ENCODE results near the gene PIK3AP1.
"Not testable (repeated sequence)": the region's sequence is repeated elsewhere in the genome, so short reads cannot be mapped to it uniquely, and the experiment has no call there.

Gene PIK3AP1, protein sequence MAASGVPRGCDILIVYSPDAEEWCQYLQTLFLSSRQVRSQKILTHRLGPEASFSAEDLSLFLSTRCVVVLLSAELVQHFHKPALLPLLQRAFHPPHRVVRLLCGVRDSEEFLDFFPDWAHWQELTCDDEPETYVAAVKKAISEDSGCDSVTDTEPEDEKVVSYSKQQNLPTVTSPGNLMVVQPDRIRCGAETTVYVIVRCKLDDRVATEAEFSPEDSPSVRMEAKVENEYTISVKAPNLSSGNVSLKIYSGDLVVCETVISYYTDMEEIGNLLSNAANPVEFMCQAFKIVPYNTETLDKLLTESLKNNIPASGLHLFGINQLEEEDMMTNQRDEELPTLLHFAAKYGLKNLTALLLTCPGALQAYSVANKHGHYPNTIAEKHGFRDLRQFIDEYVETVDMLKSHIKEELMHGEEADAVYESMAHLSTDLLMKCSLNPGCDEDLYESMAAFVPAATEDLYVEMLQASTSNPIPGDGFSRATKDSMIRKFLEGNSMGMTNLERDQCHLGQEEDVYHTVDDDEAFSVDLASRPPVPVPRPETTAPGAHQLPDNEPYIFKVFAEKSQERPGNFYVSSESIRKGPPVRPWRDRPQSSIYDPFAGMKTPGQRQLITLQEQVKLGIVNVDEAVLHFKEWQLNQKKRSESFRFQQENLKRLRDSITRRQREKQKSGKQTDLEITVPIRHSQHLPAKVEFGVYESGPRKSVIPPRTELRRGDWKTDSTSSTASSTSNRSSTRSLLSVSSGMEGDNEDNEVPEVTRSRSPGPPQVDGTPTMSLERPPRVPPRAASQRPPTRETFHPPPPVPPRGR

GRCh38 chr10:96720422-96721206 lies at the start of gene PIK3AP1:
Gene PIK3AP1, minus strand, starts transcription at chr10:96720514. Its CDS starts 120 bp downstream, at chr10:96720394.
- Histone ChIP-seq H3K4me3 (peak within 1 kb of the TSS; percentile 50), H3K4me1 (peaks cover 15% of the 10 kb centered on the region), H3K36me3 (replicated peaks) (no peaks in the 10 kb centered on the region), H3K27me3 (ENCODE audit: low read depth) (no peaks in the 10 kb centered on the region), H3K9me3 (no peaks in the 10 kb centered on the region)
- peak; percentile 42 to 79 for DNase-seq (ENCODE audit: low spot score in 2 of 2)
- in situ Hi-C loops (cut with MboI; ENCODE audit: low sequenced_read_pairs) = no loop called here

DNA sequence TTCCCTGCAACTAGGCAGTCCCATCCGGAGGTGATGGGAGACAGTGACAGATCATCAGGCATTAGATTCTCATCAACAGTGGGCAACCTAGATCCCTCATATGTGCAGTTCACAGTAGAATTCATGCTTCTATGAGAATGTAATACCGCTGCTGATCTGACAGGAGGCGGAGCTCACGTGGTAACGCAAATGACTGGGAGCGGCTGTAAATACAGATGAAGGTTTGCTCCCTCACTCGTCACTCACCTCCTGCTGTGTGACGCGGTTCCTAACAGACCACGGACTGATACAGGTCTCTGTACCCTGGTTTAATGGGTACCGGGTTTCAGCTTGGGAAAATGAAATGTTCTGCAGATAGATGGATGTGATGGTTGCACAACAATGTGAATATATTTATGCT lies 47.8 kb upstream of the PIK3AP1 start:
- Histone ChIP-seq H3K9me3 (peaks cover 7% of the 10 kb centered on the region; the same call in 1 of the 2 replicates), H3K36me3 (replicated peaks) (no peaks in the 10 kb centered on the region), H3K4me1 (no peaks in the 10 kb centered on the region), H3K4me3 (no peak overlapping the region), H3K27me3 (ENCODE audit: low read depth) (no peaks in the 10 kb centered on the region)
- DNase-seq (ENCODE audit: low spot score in 2 of 2) = no peak
- in situ Hi-C loops (cut with MboI; ENCODE audit: low sequenced_read_pairs) = no loop called here

DNA sequence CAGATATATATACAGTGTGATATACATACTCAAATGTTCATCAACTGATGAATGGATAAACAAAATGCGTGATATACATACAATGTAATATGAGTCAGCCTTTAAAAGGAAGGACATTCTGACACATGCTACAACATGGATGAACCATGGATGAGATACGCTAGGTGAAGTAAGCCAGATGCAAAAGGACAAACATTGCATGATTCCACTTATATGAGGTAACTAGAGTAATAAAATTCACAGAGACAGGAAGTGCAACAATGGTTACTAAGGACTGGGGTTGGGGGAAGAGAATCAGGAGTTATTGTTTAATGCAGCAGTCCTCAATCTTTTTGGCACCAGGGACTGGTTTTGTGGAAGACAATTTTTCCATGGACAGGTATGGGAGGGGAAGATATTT lies 47.3 kb upstream of the PIK3AP1 start:
- H3K27me3 ChIP-seq (ENCODE audit: low read depth) = no peaks in the 10 kb centered on the region
- H3K4me3 ChIP-seq = no peak overlapping the region
- no peaks in the 10 kb centered on the region for H3K36me3 ChIP-seq (replicated peaks)
- peaks cover 5% of the 10 kb centered on the region; the same call in 1 of the 2 replicates for H3K9me3 ChIP-seq
- in situ Hi-C loops (cut with MboI; ENCODE audit: low sequenced_read_pairs) = no loop called here
- no peaks in the 10 kb centered on the region for H3K4me1 ChIP-seq
- no peak for DNase-seq (ENCODE audit: low spot score in 2 of 2)

DNA sequence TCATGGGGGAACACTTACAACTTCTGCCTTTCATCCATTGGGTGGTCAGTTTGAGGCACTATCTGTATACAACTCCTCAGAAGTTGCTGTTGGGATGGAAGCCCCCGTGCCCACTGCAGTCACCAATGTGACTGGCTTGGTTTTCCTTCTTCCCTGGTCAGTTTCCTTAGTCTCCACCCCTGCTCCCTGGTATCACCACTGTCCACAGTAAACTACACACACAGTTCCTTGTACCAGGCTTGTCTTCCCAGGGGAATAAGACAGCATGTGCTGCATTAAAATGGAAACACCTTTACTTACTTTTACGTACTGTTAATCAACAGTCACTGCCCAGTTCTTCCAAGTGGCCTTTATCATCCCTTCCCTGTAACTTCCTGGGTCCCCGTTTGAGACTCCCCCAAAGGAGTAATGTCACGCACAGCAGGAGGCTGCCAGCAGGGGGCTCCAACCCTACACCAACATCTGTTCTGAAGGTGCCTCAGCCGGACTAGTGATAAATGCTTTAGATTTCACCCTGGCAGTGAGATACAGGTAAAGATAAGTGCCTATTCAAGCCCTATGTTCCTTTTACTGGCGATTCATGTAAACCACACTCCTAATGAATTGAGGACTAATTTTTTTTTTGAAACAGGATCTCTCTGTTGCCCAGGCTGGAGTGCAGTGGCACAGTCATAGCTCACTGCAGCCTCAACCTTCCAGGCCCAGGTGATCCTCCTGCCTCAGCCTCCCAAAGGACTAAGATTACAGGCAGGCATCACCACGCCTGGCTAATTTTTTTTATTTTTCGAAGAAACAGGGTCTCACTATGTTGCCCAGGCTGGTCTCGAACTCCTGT lies 45.3 kb upstream of the PIK3AP1 start:
- no peaks in the 10 kb centered on the region for H3K27me3 ChIP-seq (ENCODE audit: low read depth)
- in situ Hi-C loops (cut with MboI; ENCODE audit: low sequenced_read_pairs) = no loop called here

GRCh38 chr10:96764425-96765060 lies 44.2 kb upstream of the PIK3AP1 start:
- no peaks in the 10 kb centered on the region for H3K27me3 ChIP-seq (ENCODE audit: low read depth)
- H3K4me3 ChIP-seq = no peak overlapping the region
- H3K9me3 ChIP-seq = no peaks in the 10 kb centered on the region
- no peaks in the 10 kb centered on the region for H3K4me1 ChIP-seq
- in situ Hi-C loops (cut with MboI; ENCODE audit: low sequenced_read_pairs) = no loop called here
- H3K36me3 ChIP-seq (replicated peaks) = no peaks in the 10 kb centered on the region
- DNase-seq (ENCODE audit: low spot score in 2 of 2) = no peak

More for the DNA sequence above, 45.3 kb upstream of the PIK3AP1 start:
- Histone ChIP-seq H3K9me3 (no peaks in the 10 kb centered on the region), H3K36me3 (replicated peaks) (no peaks in the 10 kb centered on the region), H3K4me3 (no peak overlapping the region), H3K4me1 (no peaks in the 10 kb centered on the region)
- DNase-seq (ENCODE audit: low spot score in 2 of 2) = peak; percentile 19 to 83

- Histone ChIP-seq H3K4me3 (no peak overlapping the region), H3K4me1 (no peaks in the 10 kb centered on the region), H3K9me3 (no peaks in the 10 kb centered on the region), H3K36me3 (replicated peaks) (no peaks in the 10 kb centered on the region), H3K27me3 (ENCODE audit: low read depth) (no peaks in the 10 kb centered on the region)
- in situ Hi-C loops (cut with MboI; ENCODE audit: low sequenced_read_pairs) = no loop called here
- DNase-seq (ENCODE audit: low spot score in 2 of 2) = no peak
Observed at GRCh38 chr10:96758423-96758822, 38.1 kb upstream of the PIK3AP1 start.

GRCh38 chr10:96756111-96756903 lies 36.0 kb upstream of the PIK3AP1 start:
- DNase-seq (ENCODE audit: low spot score in 2 of 2) = no peak
- Histone ChIP-seq H3K9me3 (no peaks in the 10 kb centered on the region), H3K27me3 (ENCODE audit: low read depth) (no peaks in the 10 kb centered on the region), H3K4me3 (no peak overlapping the region), H3K36me3 (replicated peaks) (no peaks in the 10 kb centered on the region), H3K4me1 (peaks cover 11% of the 10 kb centered on the region)
- in situ Hi-C loops (cut with MboI; ENCODE audit: low sequenced_read_pairs) = no loop called here

GRCh38 chr10:96753956-96754355 lies 33.6 kb upstream of the PIK3AP1 start:
- no peaks in the 10 kb centered on the region for H3K9me3 ChIP-seq
- DNase-seq (ENCODE audit: low spot score in 2 of 2) = no peak
- H3K36me3 ChIP-seq (replicated peaks) = no peaks in the 10 kb centered on the region
- no peak overlapping the region for H3K4me3 ChIP-seq
- H3K4me1 ChIP-seq = peaks cover 11% of the 10 kb centered on the region
- in situ Hi-C loops (cut with MboI; ENCODE audit: low sequenced_read_pairs) = no loop called here
- H3K27me3 ChIP-seq (ENCODE audit: low read depth) = no peaks in the 10 kb centered on the region

GRCh38 chr10:96752375-96752774 lies 32.1 kb upstream of the PIK3AP1 start:
- H3K4me1 ChIP-seq = peaks cover 13% of the 10 kb centered on the region
- H3K27me3 ChIP-seq (ENCODE audit: low read depth) = no peaks in the 10 kb centered on the region
- no peaks in the 10 kb centered on the region for H3K36me3 ChIP-seq (replicated peaks)
- no peak overlapping the region for H3K4me3 ChIP-seq
- in situ Hi-C loops (cut with MboI; ENCODE audit: low sequenced_read_pairs) = no loop called here
- no peaks in the 10 kb centered on the region for H3K9me3 ChIP-seq
- DNase-seq (ENCODE audit: low spot score in 2 of 2) = peak in 1 of 2 experiments; percentile 64

- H3K4me3 ChIP-seq; in situ Hi-C loops (cut with MboI; ENCODE audit: low sequenced_read_pairs); H3K9me3 ChIP-seq; H3K36me3 ChIP-seq (replicated peaks); DNase-seq (ENCODE audit: low spot score in 2 of 2); H3K27me3 ChIP-seq (ENCODE audit: low read depth): not testable (repeated sequence)
- H3K4me1 ChIP-seq = peaks cover 13% of the 10 kb centered on the region
Observed at GRCh38 chr10:96750316-96750715, 30.0 kb upstream of the PIK3AP1 start.

GRCh38 chr10:96747734-96748550 lies 27.6 kb upstream of the PIK3AP1 start:
- no peak overlapping the region for H3K4me3 ChIP-seq
- H3K27me3 ChIP-seq (ENCODE audit: low read depth) = no peaks in the 10 kb centered on the region
- no peak for DNase-seq (ENCODE audit: low spot score in 2 of 2)
- in situ Hi-C loops (cut with MboI; ENCODE audit: low sequenced_read_pairs) = no loop called here
- peaks cover 13% of the 10 kb centered on the region for H3K4me1 ChIP-seq
- H3K9me3 ChIP-seq = no peaks in the 10 kb centered on the region
- no peaks in the 10 kb centered on the region for H3K36me3 ChIP-seq (replicated peaks)

Measured in HAP-1 (cell line).